ENCODE data around the gene GPR17. TPM values are rescaled to one million over a fixed set of nuclear protein-coding genes. Genes with fewer than 3 reads are reported as not detected.
A peak's percentile ranks its signal among the peaks of the same experiment; 100 is the strongest.

Gene GPR17
- total RNA-seq, 4 donors from 2014 or later, result not detected

- TF ChIP-seq CTCF (IDR thresholded peaks at IDR 0.05), result no peak
- DNase-seq (ENCODE audit: low spot score) (no peak), ATAC-seq (ENCODE audit: low FRiP score) (peak; percentile 22)
Measured at GRCh38 chr2:127674241-127675209, 28.6 kb downstream of the GPR17 start.

DNA sequence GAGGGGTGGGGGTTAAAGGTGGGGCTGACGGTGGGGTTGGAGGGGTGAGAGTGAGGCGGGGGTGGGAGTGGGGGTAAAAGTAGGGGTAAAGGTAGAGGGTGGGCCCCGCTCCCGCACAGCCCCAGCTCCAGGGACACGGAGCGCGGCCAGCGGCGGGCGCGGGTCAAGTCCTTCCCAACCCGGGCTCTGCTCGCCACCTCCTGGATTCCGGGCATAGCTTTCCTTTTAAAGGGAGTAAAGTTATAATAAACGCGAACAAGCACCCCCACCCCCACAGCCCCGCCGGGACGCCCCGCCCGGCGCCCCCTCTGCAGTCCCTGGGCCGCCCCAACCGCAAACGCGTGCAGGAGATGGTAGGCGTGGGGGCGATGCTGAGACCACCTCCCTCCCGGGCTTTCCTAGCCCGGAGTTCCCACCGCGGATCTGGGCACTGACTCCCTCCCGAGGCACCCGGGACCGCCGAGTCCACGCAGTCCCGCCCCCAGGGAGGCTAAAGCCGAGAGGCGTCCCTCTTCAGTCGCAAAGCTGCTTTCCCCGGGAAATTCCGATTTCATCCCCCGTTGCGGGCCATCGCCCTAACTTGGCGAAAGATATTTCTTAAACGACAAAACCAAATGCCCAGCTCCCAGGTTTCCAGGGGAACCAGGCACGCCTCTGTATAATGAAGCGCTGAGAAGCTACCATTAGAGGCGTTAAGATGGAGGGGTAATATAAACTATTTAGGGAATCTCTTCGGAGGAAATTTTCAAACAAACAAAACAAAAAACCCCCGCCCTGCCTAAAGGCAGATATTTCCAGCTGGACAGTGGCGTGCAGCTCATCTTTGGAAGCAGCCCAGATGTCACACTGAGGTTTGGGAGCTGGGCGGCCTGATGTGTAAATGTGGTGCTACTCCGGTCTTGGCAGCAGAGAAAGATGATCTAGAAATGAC, 29.6 kb downstream of the GPR17 start, which contains the start of gene LIMS2:
Gene LIMS2, minus strand, starts transcription at position 200 of the 931 bp plus-strand sequence. CDS start 506 bp downstream, outside the sequence.
- no peak for DNase-seq (ENCODE audit: low spot score)
- ATAC-seq (ENCODE audit: low FRiP score), result peak; percentile 40
- TF ChIP-seq CTCF (IDR thresholded peaks at IDR 0.05), result no peak

DNA sequence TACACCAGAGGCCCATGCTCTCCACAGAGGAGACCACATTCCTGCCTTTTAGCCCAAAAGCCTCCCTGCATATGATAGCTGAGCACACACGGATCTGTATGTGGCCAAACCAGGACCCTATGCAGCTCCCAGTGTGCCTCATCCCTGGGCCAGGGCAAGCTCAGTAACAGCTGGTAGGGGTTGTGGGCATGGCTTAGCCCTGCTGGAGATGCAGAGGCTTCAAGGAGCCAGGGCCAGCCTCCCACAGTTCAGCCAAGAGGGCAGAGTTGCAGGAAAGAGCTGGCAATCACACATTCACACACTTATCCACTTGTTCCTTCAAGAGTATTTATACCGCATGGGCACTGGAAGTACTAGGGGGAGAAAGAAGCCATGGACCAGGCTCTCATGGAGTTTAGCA, 31.0 kb downstream of the GPR17 start:
- DNase-seq (ENCODE audit: low spot score) (no peak), ATAC-seq (ENCODE audit: low FRiP score) (no peak)
- TF ChIP-seq CTCF (IDR thresholded peaks at IDR 0.05), result no peak

- DNase-seq (ENCODE audit: low spot score) (no peak), ATAC-seq (ENCODE audit: low FRiP score) (no peak)
- TF ChIP-seq CTCF (IDR thresholded peaks at IDR 0.05), result no peak
Measured at GRCh38 chr2:127678531-127678930, 32.6 kb downstream of the GPR17 start.

- no peak for DNase-seq (ENCODE audit: low spot score)
- TF ChIP-seq CTCF (IDR thresholded peaks at IDR 0.05), result no peak
- no peak for ATAC-seq (ENCODE audit: low FRiP score)
Measured at GRCh38 chr2:127678991-127679390, 33.0 kb downstream of the GPR17 start.

DNA sequence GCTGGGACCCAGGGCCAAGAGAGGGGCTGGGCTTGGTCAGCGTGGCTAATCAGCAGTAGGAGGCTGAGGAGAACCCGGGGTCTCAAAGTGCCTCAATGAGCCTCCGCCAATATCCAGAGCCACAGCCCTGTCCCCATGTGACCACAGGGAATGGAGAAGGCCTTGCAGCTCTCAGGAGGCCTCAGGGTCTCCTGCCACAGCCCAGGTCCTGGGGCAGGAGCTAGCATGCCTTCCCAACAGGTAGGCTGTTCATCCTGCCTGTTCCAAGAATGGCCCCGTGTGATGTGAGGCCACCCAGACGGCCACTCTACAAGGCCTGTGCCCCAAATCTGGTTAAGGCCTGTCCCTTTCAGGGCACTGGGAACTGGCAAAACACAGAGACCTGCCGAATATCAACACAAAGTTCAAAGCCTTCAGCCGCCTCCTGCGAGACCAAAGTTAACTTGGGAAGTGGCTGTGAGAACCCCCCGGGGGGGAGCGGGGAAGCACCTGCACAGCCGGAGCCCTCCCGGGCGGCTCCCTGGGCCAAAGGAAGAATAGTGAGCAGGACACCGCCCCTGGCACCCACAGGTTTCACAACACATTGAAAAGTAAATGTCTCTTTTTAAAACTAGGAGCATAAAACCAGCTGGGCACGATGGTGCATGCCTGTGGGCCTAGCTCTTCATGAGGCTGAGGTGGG, 33.9 kb downstream of the GPR17 start:
- TF ChIP-seq CTCF (IDR thresholded peaks at IDR 0.05), result no peak
- DNase-seq (ENCODE audit: low spot score) (no peak), ATAC-seq (ENCODE audit: low FRiP score) (no peak)

Data from omental fat pad (tissue), 4 donors.